NCI-H748 treated with DMSO at 0.1 percent for 48 hours (cell line): ENCODE data around the gene CD96.
A peak's percentile ranks its signal among the peaks of the same experiment; 100 is the strongest.

Experiments
- DNase-seq: peaks from one replicate; lab custom pipeline; 2025; lab: John Stamatoyannopoulos, UW

The CD96 gene

DNA sequence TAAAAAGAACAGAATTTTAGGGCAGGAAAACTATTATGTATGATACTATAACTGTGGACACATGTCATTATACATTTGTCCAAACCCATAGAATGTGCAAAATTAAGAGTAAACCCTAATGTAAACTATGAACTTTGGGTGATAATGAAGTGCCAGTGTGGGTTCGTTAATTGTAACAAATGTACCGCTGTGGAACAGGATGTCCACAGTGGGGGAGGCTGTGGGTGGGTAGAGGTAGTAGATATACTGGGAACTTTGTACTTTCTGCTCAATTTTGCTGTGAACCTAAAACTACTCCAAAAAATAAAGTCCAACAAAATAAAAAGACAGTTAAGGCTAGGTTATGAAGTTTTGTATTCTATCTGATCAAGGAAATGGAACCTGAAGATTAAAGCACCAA is 24.8 kb downstream of the CD96 start:
- DNase-seq, result no peak

DNA sequence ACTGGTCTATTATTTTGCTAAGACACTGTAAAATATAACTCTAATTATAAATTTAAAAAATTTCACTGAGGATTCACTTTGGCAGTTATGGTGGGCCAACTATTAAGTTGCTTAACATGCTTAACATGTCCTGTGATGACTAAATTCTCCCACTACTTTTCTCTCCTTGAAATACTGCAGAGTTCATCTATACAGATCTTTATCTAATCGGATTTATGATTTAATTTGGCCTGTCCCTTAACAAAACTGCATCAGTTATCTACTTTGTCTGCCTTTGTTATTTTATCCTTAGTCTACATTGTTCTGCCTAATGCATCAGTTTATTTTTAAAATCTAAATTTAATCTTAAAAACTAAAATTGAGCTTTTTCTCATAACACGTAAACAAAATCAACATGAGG is 26.4 kb downstream of the CD96 start:
- DNase-seq, result no peak

DNA sequence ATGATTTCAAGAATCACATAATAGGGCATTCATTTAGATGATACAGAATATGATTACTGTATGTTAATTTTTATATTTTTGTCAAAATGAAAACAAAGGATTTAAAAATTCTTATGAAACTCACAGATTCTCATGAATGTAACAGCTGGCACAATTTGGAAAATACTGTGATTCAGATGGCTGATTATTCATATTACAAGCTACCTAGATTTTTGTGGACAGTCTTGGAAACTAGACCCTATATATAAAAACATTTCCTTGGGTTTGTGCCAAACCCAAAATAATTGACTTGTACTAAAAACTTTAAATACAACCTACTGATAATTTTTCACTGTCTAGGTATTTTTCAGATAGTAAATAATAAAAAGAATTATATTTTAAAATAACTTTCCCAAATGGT is 26.9 kb downstream of the CD96 start:
- DNase-seq, result no peak

DNA sequence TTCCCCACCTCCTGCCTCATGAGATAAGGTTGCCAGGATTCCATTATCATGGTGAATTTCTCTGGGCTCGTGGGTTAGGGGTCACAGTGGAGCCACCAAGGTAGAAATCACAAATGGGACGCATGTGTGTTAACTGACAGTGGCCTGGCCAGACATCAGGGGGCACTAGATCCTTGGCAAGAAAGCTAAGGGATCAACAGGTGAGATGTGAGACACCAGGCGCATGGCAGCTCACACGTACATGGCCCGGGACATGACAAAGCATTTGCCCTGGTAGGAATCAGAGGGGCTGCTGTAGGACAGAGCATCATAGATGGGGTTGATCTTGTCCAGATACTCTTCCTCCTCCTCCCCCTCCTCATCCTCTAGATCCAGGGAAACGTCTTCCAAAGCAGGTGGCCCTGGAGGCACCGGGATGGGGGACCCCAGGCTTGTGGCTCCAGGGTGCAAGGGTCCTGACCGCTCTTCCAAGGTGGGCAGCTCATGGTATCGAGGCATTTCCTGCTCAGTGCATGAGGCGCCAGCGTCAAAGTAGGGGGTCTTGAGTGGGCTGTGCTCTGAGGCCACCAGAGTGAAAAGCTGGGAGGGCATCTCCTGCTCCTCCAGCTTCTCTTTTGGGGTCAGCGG is 28.5 kb downstream of the CD96 start:
- no peak for DNase-seq

DNA sequence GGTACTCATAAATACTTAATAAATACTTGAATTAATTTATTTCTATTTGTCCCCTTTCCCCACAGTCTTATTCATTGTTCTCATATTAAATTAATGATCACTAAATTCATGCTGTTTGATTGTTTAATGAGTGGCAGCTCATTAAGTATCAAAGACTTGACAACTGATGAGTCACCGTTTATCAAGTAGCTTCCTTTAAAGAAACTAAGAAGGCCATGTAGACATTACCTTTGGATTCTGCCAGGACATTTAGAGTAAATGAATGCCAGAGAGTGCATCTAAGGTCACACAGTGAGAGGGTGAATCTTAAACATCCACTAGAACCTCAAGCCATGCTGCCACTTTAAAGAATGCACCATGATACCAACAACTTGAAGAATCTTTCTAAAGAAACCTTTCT is 29.3 kb downstream of the CD96 start:
- DNase-seq, result no peak

DNA sequence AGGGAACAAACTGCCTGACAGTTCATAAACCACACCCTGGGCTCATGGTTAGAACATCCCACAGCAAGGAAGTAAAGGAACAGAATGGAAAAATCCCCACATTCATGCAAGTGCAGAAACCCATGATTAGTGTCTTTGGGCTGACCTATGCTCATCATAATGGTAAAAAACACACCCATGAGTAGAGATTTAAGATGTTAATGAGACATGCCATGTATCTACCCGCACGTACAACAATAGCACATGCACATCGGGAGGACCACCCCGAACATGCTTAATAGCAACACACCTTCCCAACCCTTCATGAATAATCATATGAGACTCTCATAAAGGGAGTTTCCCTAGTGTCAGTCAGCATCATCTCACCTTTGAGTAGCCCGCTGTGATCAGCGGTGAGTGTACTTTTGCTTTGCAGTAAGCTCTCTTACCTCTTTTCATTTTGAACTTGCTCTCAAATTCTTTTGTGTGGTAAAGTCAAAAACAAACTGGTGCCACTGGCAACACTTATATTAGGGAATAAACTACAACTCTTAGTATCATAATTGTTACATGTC is 30.0 kb downstream of the CD96 start:
- no peak for DNase-seq

DNA sequence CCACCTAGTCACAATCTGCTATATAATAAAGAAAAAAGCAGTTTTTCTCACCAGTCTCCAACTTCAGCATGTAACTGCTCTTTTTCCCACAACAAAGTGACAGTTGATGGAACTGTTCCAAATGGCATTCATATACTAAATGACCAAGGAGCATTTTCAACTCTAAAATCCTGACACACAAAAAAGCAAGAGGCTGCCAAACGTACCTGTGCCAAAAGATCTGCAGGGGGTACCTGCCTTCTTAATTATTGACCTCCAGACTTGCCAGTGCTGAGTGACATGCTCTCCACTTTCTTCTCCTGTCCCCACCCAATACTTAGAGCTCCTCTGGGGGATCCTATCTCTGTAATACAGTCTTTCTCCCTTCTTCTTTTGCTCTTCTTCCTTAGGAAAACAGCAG is 35.1 kb downstream of the CD96 start:
- DNase-seq, result no peak

DNA sequence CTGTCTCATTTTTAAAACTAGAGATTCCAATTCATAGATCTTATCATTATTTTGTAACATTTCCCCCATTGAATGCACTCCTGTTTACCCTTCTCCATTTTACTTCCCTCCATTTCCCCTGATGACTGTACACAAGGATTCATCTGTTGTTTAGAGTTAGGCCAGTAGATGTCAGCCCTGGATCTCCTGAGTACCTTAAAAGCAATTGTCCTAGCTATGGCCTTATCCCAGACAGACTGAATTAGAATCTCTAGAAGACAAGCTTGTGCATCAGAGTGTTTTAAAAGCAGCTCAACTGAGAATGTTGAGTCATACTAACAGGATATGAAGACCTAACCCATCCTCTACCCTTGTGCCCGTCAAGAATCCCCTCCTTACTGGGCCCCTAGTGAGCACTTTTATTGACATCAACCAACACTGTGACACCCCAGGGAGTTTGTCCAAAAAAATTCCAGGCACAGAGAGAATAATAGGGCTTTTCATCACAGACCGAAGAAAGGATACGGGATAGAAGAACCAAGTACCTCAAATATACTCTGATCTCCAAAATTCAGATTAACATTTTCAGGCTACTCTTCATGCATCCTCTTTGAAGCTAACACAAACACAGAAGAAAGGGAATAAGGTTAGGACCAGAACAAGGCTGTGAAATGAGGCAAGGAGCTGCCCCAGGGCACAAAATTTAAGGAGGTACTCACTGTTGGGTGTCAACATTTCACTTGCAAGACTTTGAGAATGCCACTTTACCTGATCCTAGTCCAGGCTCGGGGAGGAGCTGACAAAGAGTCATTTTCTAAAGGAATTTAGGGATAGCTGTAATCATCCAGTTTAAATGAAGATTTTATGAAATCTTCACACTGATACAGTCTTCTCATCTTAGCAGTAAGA is 36.0 kb downstream of the CD96 start:
- DNase-seq, result peak; percentile 20

DNA sequence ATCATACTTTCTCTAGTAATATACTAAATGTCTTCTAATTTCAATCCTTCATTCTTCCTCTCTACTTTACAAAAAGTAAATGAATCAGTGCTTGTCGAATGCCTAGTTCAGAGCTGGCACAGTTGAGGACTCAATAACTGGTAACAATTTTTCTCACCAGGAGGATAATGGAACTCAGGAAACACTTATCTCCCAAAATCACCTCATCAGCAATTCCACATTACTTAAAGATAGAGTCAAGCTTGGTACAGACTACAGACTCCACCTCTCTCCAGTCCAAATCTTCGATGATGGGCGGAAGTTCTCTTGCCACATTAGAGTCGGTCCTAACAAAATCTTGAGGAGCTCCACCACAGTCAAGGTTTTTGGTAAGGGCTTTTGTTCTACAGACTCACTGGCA is 36.9 kb downstream of the CD96 start:
- DNase-seq, result no peak

DNA sequence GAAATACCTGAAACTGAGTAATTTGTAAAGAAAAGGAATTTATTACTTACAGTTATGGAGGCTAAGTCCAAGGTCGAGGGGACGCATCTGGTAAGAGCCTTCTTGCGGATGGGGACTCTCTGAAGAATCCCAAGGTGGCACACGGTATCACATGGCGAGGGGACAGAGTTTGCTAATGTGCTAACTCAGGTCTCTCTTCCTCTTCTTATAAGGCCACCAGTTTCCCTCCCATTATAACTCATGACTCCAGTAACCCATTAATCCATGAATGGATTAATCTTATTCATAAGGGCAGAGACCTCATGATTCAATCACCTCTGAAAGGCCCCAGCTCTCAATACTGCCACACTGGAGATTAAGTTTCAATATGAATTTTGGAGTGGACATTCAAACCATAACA is 37.5 kb downstream of the CD96 start:
- DNase-seq, result no peak

DNA sequence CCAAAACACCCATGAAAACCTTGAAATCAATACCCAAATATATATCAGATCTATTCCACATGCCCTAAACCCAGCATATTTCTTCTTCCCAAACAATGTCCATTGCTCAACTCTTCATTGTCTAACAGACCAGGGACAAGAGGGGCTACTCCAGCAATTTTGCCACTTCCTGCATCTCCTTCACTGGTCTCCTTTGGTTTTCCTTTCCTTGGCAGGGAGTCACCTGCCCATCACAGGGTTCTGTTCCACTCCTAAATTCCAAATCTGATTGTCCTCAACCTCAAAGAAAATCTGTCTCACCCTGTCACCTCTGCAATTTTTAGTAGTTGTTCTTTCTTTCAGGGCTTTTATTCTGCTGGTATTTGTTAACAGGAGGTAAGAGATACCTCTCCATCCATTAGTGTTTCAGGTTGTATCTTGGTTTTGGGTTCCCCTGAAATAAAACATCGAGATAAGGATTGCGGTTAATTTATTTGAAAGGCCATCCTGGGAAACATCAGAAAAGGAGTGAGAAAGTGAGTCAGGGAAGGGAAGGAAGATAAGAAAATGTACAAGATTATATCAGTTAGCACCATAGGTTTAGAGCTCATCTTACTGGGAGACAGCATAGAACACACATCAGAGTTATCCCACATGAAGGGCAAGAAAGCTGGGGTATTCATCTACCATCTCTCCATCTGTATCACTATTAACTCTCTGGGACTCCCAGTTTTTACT is 39.6 kb downstream of the CD96 start:
- DNase-seq, result no peak

DNA sequence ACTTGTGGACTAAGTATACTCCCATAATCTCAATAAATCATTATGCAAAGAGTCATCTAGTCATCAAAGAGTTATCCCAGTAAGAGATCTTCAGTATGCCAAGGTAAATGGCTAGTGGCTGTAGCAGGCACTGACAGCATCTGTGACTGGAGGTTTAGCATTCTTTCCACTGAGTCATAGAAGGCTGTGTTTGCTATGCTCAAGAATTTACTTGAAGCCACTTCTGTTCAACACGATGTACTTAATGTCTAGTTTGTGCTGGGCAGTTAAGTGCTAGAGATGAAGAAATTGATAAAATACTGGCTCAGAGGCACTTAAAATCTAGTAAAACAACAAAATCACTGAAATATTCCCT is 40.1 kb downstream of the CD96 start:
- DNase-seq, result no peak

DNA sequence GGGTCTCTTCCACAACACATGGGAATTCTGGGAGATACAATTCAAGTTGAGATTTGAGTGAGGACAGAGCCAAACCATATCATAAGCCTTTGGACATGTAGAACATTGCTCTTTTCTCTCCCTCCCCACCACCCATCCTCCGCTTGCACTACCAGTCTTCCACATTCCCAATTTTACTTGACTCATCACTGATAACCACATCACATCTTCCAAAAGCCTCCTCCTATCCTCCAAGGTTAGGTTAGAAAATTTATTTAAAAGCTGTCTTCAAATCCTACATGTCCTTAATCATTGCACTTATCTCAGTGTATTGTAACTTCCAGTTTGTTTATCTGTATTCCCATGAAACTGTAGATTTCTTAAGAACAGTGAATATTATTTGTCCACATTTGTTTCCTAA is 42.7 kb downstream of the CD96 start:
- no peak for DNase-seq

DNA sequence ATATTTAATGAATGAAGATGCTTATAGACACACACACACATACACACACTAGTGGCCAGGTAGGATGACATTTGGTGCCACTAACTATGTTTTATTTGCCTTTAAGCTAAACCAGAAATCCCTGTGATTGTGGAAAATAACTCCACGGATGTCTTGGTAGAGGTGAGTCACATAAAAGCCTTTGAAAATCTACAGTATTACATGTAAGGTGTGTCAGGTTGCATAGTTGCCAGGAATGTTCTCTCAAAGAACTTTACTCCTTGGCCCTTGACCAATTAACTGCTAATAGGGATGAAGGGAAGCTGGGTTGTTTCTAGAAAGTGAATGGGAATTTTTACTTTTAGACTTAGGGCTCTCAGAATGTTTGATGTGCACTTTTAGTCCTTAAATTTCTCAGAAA is 43.2 kb downstream of the CD96 start:
- no peak for DNase-seq

DNA sequence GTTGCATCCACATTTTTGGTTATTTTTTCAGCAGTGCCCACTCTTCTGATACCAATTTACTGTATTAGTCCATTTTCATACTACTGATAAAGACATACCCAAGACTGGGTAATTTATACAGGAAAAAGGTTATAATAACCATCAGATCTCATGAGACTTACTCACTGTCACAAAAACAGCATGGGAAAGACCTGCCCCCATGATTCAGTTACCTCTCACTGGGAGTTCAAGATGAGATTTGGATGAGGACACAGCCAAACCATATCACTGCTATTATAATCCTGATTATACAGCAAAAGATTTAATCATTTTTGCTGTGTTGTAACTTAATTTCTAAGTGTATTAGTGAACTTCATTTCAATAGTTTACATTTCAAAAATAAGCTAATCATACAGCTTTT is 46.5 kb downstream of the CD96 start:
- DNase-seq, result no peak

DNA sequence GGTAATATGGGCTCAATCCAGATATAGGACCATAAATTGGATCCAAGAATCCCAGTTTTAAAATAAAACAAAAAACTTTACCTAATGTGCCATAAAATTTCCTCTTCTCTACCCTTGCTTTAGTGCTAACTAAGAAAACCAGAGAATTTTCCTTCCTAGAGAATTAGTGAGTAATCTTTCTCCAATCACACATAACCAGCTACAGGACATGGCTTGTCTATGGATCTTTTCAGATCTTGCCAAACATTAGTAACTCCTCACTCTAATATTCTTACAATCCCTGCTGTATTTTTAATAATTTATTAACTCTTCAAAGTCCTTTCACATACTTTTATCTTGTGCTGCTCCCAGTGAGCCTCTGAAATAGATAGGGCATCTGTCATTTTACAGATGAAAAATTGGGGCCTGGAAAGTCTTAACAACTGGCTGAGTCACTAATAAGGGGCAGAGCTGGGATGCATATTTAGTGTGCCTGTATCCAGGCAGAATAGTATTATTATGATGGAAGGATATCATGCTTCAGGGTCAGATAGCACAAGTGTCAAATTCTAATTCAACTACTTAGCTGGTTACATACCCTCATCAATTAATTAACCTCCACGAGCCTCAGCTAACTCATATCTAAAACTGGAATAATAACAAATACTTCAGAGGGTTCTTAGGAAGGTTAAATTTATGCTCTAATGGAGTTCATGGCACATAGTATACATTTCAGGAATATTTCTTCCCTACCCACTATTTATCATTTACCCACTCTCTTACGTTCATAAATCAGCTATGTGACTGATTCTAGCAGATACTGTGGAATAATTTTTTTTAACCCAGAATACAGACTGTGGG is 47.5 kb downstream of the CD96 start:
- DNase-seq, result no peak

DNA sequence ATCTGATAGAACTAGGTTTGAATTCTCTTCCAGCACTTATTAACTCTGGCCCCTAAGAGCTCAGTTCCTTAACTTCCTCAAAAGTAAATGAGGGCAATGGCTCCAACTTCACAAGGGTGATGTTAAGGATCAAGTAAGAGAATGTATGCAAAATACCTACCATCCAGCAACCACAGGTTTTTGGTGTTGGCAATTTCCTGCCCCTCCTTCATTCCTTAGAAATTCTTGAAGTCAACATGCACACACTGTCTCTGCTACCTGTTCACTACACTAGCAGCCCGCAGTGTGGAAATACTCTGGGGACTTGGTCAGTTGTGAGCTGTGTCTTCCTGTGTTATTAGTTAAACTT is 48.1 kb downstream of the CD96 start:
- no peak for DNase-seq

DNA sequence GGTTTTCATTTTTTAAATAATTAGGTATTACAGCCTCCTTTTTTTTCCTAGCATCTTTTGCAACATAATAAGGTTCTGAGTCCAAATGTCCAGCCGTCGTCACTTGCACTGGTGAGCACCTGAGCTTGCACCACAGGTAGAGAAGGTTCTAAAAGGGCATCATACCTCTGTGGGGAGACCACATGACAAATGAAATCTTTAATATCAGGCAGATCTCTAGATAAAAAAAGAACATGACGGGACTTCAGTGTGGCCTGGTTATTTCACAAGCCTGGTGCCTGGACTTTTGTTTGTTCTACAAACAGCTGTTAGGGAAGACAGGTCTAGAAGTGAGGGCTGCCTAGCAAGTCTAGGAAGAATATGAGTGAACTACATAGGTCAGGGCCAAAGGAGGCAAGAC is 49.6 kb downstream of the CD96 start:
- no peak for DNase-seq

DNA sequence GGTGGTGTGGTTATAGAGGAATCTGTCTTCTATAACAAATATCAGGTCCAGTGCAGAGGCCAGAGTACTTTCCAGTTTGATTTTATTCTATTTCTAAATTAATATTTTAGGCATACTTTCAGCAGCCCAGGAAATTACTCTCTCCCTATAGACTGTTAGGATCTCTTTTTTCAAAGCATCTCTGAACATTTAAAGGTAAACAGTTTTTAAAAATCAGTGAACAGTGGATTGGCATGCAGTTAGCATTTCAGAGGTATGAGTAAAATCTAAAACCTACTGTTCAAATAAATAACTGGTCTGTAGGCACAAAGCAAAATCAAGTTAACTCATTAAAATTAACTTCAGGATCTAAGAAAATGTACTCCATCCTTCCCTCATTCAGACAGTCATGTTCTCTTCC is 50.1 kb downstream of the CD96 start:
- no peak for DNase-seq

DNA sequence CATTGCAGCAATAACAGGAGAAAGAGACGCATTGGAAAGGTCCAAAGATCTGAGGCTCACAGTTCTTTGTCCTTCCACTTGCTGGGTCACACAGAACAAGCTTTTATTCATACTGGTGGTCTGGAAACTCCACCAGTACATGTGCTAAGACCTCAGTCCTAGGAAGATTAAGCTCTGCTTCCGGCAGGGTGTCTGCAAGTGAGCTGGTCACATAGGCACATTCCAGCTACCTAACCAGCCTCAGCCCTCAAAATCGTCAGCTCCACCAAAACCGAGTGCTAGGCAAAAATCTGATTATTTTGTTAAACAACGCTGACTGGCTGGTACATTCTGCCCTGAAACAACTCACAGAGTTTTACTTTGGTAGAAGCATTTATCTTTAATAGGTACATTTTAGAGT is 50.9 kb downstream of the CD96 start:
- no peak for DNase-seq

DNA sequence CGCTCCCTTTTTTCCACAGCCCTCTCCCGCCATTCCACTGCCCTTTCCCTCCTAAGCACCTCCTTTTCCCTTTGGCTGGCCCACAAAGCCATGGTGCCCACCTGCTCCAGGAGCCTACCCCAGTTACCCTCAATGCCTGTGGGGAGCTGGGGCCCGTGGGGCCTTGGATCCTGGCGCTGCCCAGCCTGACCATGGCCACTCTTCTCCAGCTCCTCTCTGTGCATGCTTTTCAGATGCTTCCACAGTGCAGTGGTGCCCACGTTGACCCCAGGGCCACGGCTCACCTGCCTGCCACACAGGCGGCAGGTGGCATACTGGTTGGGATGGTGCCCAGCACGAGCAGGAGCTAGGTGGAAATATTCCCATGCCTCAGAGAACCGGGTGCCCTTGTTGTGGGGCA is 51.7 kb downstream of the CD96 start:
- no peak for DNase-seq

DNA sequence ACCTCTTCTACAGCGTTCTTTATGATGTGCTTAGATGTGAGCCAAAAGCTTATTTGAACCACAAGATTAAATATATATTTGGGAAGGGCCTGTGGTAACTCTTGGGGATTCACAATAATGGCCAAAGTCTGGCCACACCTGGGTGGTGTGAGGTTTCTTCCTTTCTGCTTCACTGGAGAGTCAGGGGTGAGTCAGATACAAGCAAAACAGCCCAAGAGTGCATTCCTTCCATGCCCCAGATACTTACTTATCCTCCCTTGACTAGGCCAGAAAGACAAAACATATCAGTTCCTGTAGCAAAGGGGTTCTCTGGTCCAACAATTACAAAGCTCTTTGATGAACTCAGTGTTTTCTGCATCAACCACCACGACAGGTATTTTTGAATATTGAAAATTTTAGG is 52.2 kb downstream of the CD96 start:
- no peak for DNase-seq
